Hepatocyte (in vitro differentiated cells): ENCODE data around the gene STARD6. TPM values are rescaled to one million over a fixed set of nuclear protein-coding genes. Genes with fewer than 3 reads are reported as not detected.
A peak's percentile ranks its signal among the peaks of the same experiment; 100 is the strongest.
"Not testable (repeated sequence)": the region's sequence is repeated elsewhere in the genome, so short reads cannot be mapped to it uniquely, and the experiment has no call there.

Experiments
- DNase-seq: peaks from one replicate; pipeline ENCODE4 v3.0.0-alpha.2; 2016; ENCODE audit warnings: low spot score
- H2AFZ ChIP-seq: fragments of 200-600 bp; sonication (generic); 2 replicates; pipeline ENCODE4 v1.6.0; 2016; ENCODE audit warnings: antibody characterized with exemption, mild to moderate bottlenecking
- H3K27ac ChIP-seq: fragments of 200-600 bp; sonication (generic); 2 replicates; pipeline ENCODE4 v1.5.1; 2016; ENCODE audit warnings: mild to moderate bottlenecking
- H3K27me3 ChIP-seq: fragments of 200-600 bp; sonication (generic); 2 replicates; pipeline ENCODE4 v1.6.1; 2016
- H3K36me3 ChIP-seq: fragments of 200-600 bp; sonication (generic); replicated peaks from 2 replicates; pipeline ENCODE4 v1.5.1; 2016; ENCODE audit warnings: low read depth; ENCODE audit not compliant: insufficient read depth
- H3K4me1 ChIP-seq: fragments of 200-600 bp; sonication (generic); 2 replicates; pipeline ENCODE4 v1.5.1; 2016; ENCODE audit warnings: mild to moderate bottlenecking, moderate library complexity; ENCODE audit not compliant: insufficient read depth
- H3K4me2 ChIP-seq: fragments of 200-600 bp; sonication (generic); 2 replicates; pipeline ENCODE4 v1.6.0; 2016
- H3K4me3 ChIP-seq: fragments of 200-600 bp; sonication (generic); 2 replicates; pipeline ENCODE4 v1.5.1; 2016; ENCODE audit warnings: mild to moderate bottlenecking
- H3K79me2 ChIP-seq: fragments of 200-600 bp; sonication (generic); 2 replicates; pipeline ENCODE4 v1.6.0; 2017; ENCODE audit warnings: mild to moderate bottlenecking
- H3K9me2 ChIP-seq: fragments of 200-600 bp; sonication (generic); replicated peaks from 2 replicates; pipeline ENCODE4 v1.6.0; 2017; ENCODE audit warnings: mild to moderate bottlenecking; ENCODE audit not compliant: insufficient read depth
- H3K9me3 ChIP-seq: fragments of 200-600 bp; sonication (generic); 2 replicates; pipeline ENCODE4 v1.5.1; 2016; ENCODE audit warnings: low read depth, mild to moderate bottlenecking
- H4K20me1 ChIP-seq: fragments of 200-600 bp; sonication (generic); 2 replicates; pipeline ENCODE4 v1.6.0; 2016; ENCODE audit warnings: mild to moderate bottlenecking; ENCODE audit not compliant: insufficient read depth, poor library complexity, severe bottlenecking
- CTCF ChIP-seq: fragments of 200-600 bp; sonication (generic); IDR thresholded peaks from 2 replicates; pipeline ENCODE4 v1.5.1; 2016; ENCODE audit warnings: antibody characterized with exemption, mild to moderate bottlenecking; ENCODE audit not compliant: poor library complexity
- EZH2 ChIP-seq: fragments of 200-600 bp; sonication (generic); IDR thresholded peaks from 2 replicates; pipeline ENCODE4 v1.6.1; 2016; ENCODE audit warnings: antibody characterized with exemption, mild to moderate bottlenecking, borderline replicate concordance
- EZH2phosphoT487 ChIP-seq: fragments of 200-600 bp; sonication (generic); IDR thresholded peaks from one replicate; pipeline ENCODE4 v1.6.1; 2018; ENCODE audit warnings: antibody characterized with exemption, mild to moderate bottlenecking, low read depth, moderate library complexity; ENCODE audit not compliant: unreplicated experiment, severe bottlenecking
- WGBS: methylation state at CpG from one replicate; pipeline ENCODE4 v1.1.6; 2016; ENCODE audit warnings: low lambda C conversion rate; ENCODE audit errors: missing lambda C conversion rate; 5-methylcytosine and 5-hydroxymethylcytosine counted together
- polyA plus RNA-seq: library from polyadenylated mRNA; unstranded; fragments of >200 nt; fragmentation: Nextera tagmentation; extraction: Ambion mirVana; gene quantifications from 2 replicates; pipeline ENCODE4 v1.2.1, GENCODE V29; 2016
- total RNA-seq: library from RNA; depleted of rRNA; stranded (reverse); fragments of >200 nt; gene quantifications from 2 replicates; pipeline ENCODE4 v1.2.3, GENCODE V29; 2014

The STARD6 gene
- total and polyA plus RNA-seq, 2 experiments from 2014 or later: 0.81 TPM; not detected in 1

GRCh38 chr18:54389143-54389505 is 31.5 kb upstream of the STARD6 start:
- Histone ChIP-seq H3K79me2 (no peaks in the 10 kb centered on the region), H3K36me3 (no peaks in the 10 kb centered on the region), H2AFZ (no peak overlapping the region), H3K9me2 (no peaks in the 10 kb centered on the region), H3K27me3 (no peaks in the 10 kb centered on the region), H3K27ac (no peak overlapping the region), H3K4me1 (no peaks in the 10 kb centered on the region), H3K9me3 (no peaks in the 10 kb centered on the region), H4K20me1 (no peaks in the 10 kb centered on the region), H3K4me2 (no peak overlapping the region), H3K4me3 (no peak overlapping the region)
- TF ChIP-seq EZH2phosphoT487 (no peak), CTCF (no peak), EZH2 (no peak)
- 43% methylated on average over 2 of the region's 2 CpGs for WGBS
- DNase-seq: no peak

- Histone ChIP-seq H3K27me3 (no peaks in the 10 kb centered on the region), H3K4me2 (peak overlapping the region; percentile 50), H4K20me1 (no peaks in the 10 kb centered on the region), H3K36me3 (no peaks in the 10 kb centered on the region), H3K4me3 (no peak overlapping the region), H2AFZ (peak overlapping the region; percentile 26), H3K27ac (peak overlapping the region; percentile 52), H3K79me2 (no peaks in the 10 kb centered on the region), H3K4me1 (no peaks in the 10 kb centered on the region), H3K9me2 (no peaks in the 10 kb centered on the region), H3K9me3 (no peaks in the 10 kb centered on the region)
- 45% methylated on average over 6 of the region's 6 CpGs for WGBS
- DNase-seq: peak; percentile 81
- TF ChIP-seq EZH2 (no peak), EZH2phosphoT487 (no peak), CTCF (no peak)
Measured at GRCh38 chr18:54388203-54389142, 30.8 kb upstream of the STARD6 start.

GRCh38 chr18:54387631-54388030 is 30.0 kb upstream of the STARD6 start:
- Histone ChIP-seq H3K79me2 (no peaks in the 10 kb centered on the region), H3K9me3 (no peaks in the 10 kb centered on the region), H3K36me3 (no peaks in the 10 kb centered on the region), H3K27ac (no peak overlapping the region), H3K4me2 (no peak overlapping the region), H3K27me3 (no peaks in the 10 kb centered on the region), H2AFZ (no peak overlapping the region), H3K4me3 (no peak overlapping the region), H3K4me1 (no peaks in the 10 kb centered on the region), H4K20me1 (no peaks in the 10 kb centered on the region), H3K9me2 (no peaks in the 10 kb centered on the region)
- no peak for DNase-seq
- TF ChIP-seq EZH2phosphoT487 (no peak), CTCF (no peak), EZH2 (no peak)
- 92% methylated on average over 3 of the region's 3 CpGs for WGBS

- H3K9me2 ChIP-seq, H3K4me1 ChIP-seq, H3K4me3 ChIP-seq, H3K9me3 ChIP-seq, DNase-seq, H2AFZ ChIP-seq, H3K4me2 ChIP-seq, H3K27me3 ChIP-seq, H3K36me3 ChIP-seq, H4K20me1 ChIP-seq, H3K27ac ChIP-seq, H3K79me2 ChIP-seq: not testable (repeated sequence)
- WGBS: 96% methylated on average over 23 of the region's 23 CpGs
Measured at GRCh38 chr18:54386800-54387495, 29.3 kb upstream of the STARD6 start.
